GM20431 (cell line): ENCODE measurements around the gene ERC2.
"Not testable (repeated sequence)": the region's sequence is repeated elsewhere in the genome, so short reads cannot be mapped to it uniquely, and the experiment has no call there.

ENCODE experiments used
- in situ Hi-C: fragments of 300-500 bp; cut with MseI, MboI; formaldehyde crosslinking; loops from one replicate; pipeline ENCODE4 v1.15.0; 2020; ENCODE audit warnings: low sequenced_read_pairs; ENCODE audit not compliant: unreplicated experiment

Gene ERC2

GRCh38 chr3:56101576-56101975, 366.7 kb downstream of the ERC2 start:
- in situ Hi-C loops = no loop called here

- in situ Hi-C loops = no loop called here
Observed at GRCh38 chr3:56096999-56097398, 371.3 kb downstream of the ERC2 start.

- in situ Hi-C loops = no loop called here
Observed at GRCh38 chr3:56094170-56094569, 374.1 kb downstream of the ERC2 start.

- in situ Hi-C loops = no loop called here
Observed at GRCh38 chr3:56089739-56090138, 378.5 kb downstream of the ERC2 start.

GRCh38 chr3:56087451-56088053, 380.7 kb downstream of the ERC2 start:
- in situ Hi-C loops = no loop called here

- in situ Hi-C loops = no loop called here
Observed at GRCh38 chr3:56086355-56086754, 381.9 kb downstream of the ERC2 start.

GRCh38 chr3:56081246-56081645, 387.0 kb downstream of the ERC2 start:
- in situ Hi-C loops = no loop called here

GRCh38 chr3:56076746-56077145, 391.5 kb downstream of the ERC2 start:
- in situ Hi-C loops = no loop called here

- in situ Hi-C loops = no loop called here
Observed at GRCh38 chr3:56075089-56075488, 393.2 kb downstream of the ERC2 start.

GRCh38 chr3:56069766-56070165, 398.5 kb downstream of the ERC2 start:
- in situ Hi-C loops = no loop called here

- in situ Hi-C loops = not testable (repeated sequence)
Observed at GRCh38 chr3:56066405-56066804, 401.9 kb downstream of the ERC2 start.

- in situ Hi-C loops = no loop called here
Observed at GRCh38 chr3:56064684-56065083, 403.6 kb downstream of the ERC2 start.

GRCh38 chr3:56061279-56061626, 407.0 kb downstream of the ERC2 start:
- in situ Hi-C loops = no loop called here

GRCh38 chr3:56060521-56061278, 407.6 kb downstream of the ERC2 start:
- in situ Hi-C loops = no loop called here

- in situ Hi-C loops = no loop called here
Observed at GRCh38 chr3:56059731-56060130, 408.5 kb downstream of the ERC2 start.

- in situ Hi-C loops = no loop called here
Observed at GRCh38 chr3:56055951-56056350, 412.3 kb downstream of the ERC2 start.

- in situ Hi-C loops = no loop called here
Observed at GRCh38 chr3:56055546-56055945, 412.7 kb downstream of the ERC2 start.

- in situ Hi-C loops = no loop called here
Observed at GRCh38 chr3:56054844-56055243, 413.4 kb downstream of the ERC2 start.

- in situ Hi-C loops = no loop called here
Observed at GRCh38 chr3:56053727-56054126, 414.5 kb downstream of the ERC2 start.

GRCh38 chr3:56052188-56052587, 416.1 kb downstream of the ERC2 start:
- in situ Hi-C loops = no loop called here

- in situ Hi-C loops = no loop called here
Observed at GRCh38 chr3:56051052-56051451, 417.2 kb downstream of the ERC2 start.

- in situ Hi-C loops = no loop called here
Observed at GRCh38 chr3:56048946-56049345, 419.3 kb downstream of the ERC2 start.
